NCI-H1436 treated with DMSO at 0.1 percent for 48 hours (cell line): ENCODE results near the gene PPP1R15A.
"Not testable (repeated sequence)": the region's sequence is repeated elsewhere in the genome, so short reads cannot be mapped to it uniquely, and the experiment has no call there.

Source experiments
- DNase-seq: peaks from one replicate; lab custom pipeline; 2025; lab: John Stamatoyannopoulos, UW

Gene PPP1R15A

GRCh38 chr19:48859711-48860572, 12.3 kb upstream of the PPP1R15A start:
- no peak for DNase-seq

- no peak for DNase-seq
Observed at GRCh38 chr19:48861313-48861712, 10.9 kb upstream of the PPP1R15A start.

GRCh38 chr19:48862827-48863226, 9.4 kb upstream of the PPP1R15A start:
- no peak for DNase-seq

GRCh38 chr19:48866692-48867091, 5.5 kb upstream of the PPP1R15A start:
- DNase-seq = no peak

- DNase-seq = no peak
Observed at GRCh38 chr19:48867123-48867745, 5.0 kb upstream of the PPP1R15A start.

GRCh38 chr19:48867746-48868113, 4.5 kb upstream of the PPP1R15A start:
- no peak for DNase-seq

GRCh38 chr19:48868114-48868886, 3.9 kb upstream of the PPP1R15A start, which contains the start of gene PLEKHA4:
PLEKHA4 (minus strand) TSS chr19:48868617; CDS start chr19:48867620, 997 bp downstream.
- no peak for DNase-seq

GRCh38 chr19:48870048-48870447, 2.2 kb upstream of the PPP1R15A start:
- DNase-seq = no peak

GRCh38 chr19:48871471-48872181, 595 bp upstream of the PPP1R15A start:
- not testable (repeated sequence) for DNase-seq

- DNase-seq = no peak
Observed at GRCh38 chr19:48872884-48873475, 759 bp downstream of the PPP1R15A start.

GRCh38 chr19:48873476-48874302, 1.5 kb downstream of the PPP1R15A start:
- DNase-seq = no peak

GRCh38 chr19:48874303-48875135, 2.3 kb downstream of the PPP1R15A start:
- DNase-seq = no peak

- DNase-seq = not testable (repeated sequence)
Observed at GRCh38 chr19:48876043-48876981, 4.1 kb downstream of the PPP1R15A start.

GRCh38 chr19:48877855-48878195, 5.6 kb downstream of the PPP1R15A start:
- no peak for DNase-seq

- DNase-seq = no peak
Observed at GRCh38 chr19:48878196-48879024, 6.2 kb downstream of the PPP1R15A start.

GRCh38 chr19:48879025-48879637, 6.9 kb downstream of the PPP1R15A start:
- no peak for DNase-seq

- DNase-seq = not testable (repeated sequence)
Observed at GRCh38 chr19:48879696-48880095, 7.5 kb downstream of the PPP1R15A start.
